ENCODE results near the gene RNF186.
A peak's percentile ranks its signal among the peaks of the same experiment; 100 is the strongest.

Gene RNF186

DNA sequence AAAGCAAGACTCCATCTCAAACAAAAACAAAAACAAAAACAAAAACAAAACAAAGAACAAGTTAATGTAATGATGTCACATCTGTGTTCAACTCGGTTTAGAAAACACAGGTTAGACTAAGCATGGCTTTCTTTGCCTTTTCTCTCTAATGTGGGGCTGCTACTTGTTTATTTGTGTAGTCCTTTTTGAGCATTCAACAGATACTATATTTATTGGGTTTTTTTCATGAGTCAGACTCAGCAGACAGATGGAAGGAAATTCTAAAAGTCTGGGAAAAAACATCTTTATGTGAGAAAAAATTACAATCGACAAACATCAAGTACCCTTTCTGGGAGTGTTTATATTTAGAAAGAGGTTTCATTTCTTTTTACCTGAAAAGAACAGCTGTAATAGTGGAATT is 44.8 kb upstream of the RNF186 start:
- Histone ChIP-seq H3K9ac (ENCODE audit: low read depth, low read length, poor library complexity, severe bottlenecking) (no peak overlapping the region), H3F3A (ENCODE audit: low read depth) (no peaks in the 10 kb centered on the region), H2AFZ (ENCODE audit: low read length) (no peak overlapping the region), H4K20me1 (ENCODE audit: insufficient read depth, low read length, poor library complexity, severe bottlenecking) (no peaks in the 10 kb centered on the region), H3K79me2 (ENCODE audit: insufficient read depth, low read length) (no peaks in the 10 kb centered on the region), H3K4me2 (ENCODE audit: low read depth, low read length, poor library complexity, severe bottlenecking) (no peak overlapping the region), H3K4me3 (ENCODE audit: low read length, poor library complexity, severe bottlenecking) (no peak overlapping the region), H3K27me3 (ENCODE audit: insufficient read depth, low read length, poor library complexity, severe bottlenecking) (no peaks in the 10 kb centered on the region), H3K9me2 (replicated peaks; ENCODE audit: low read depth, low read length) (no peaks in the 10 kb centered on the region), H3K36me3 (ENCODE audit: insufficient read depth, low read length) (no peaks in the 10 kb centered on the region), H3K9me3 (ENCODE audit: insufficient read depth, low read depth, low read length) (peaks cover 2% of the 10 kb centered on the region; the same call in 1 of the 2 replicates), H3K4me1 (ENCODE audit: insufficient read depth, low read length, poor library complexity, severe bottlenecking) (no peaks in the 10 kb centered on the region)
- TF ChIP-seq, protein P1, sequence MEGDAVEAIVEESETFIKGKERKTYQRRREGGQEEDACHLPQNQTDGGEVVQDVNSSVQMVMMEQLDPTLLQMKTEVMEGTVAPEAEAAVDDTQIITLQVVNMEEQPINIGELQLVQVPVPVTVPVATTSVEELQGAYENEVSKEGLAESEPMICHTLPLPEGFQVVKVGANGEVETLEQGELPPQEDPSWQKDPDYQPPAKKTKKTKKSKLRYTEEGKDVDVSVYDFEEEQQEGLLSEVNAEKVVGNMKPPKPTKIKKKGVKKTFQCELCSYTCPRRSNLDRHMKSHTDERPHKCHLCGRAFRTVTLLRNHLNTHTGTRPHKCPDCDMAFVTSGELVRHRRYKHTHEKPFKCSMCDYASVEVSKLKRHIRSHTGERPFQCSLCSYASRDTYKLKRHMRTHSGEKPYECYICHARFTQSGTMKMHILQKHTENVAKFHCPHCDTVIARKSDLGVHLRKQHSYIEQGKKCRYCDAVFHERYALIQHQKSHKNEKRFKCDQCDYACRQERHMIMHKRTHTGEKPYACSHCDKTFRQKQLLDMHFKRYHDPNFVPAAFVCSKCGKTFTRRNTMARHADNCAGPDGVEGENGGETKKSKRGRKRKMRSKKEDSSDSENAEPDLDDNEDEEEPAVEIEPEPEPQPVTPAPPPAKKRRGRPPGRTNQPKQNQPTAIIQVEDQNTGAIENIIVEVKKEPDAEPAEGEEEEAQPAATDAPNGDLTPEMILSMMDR (conservative IDR thresholded peaks at IDR 0.05; ENCODE audit: low read length): no peak
- no peak for TF ChIP-seq EZH2phosphoT487 (IDR thresholded peaks at IDR 0.05; ENCODE audit: borderline replicate concordance)

DNA sequence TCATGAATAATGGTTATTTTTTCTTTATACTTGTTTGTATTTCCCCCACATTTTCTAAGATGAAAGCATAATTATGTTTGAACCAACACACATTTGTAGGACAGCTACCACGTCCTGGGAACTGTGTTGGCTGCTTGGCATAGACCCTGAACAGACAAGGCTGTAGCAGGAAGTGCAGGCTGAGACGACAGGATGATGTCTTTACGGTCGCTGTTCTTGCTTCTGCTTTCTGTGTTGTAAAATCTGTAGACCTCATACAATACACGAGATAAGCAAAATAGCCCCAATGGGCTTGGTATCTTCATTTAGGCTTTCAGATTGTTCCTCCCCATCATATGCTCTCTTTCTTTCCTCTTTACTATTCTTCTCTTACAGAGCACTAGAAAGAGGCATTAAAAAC is 43.8 kb upstream of the RNF186 start:
- Histone ChIP-seq H3K9me2 (replicated peaks; ENCODE audit: low read depth, low read length) (no peaks in the 10 kb centered on the region), H3K4me1 (ENCODE audit: insufficient read depth, low read length, poor library complexity, severe bottlenecking) (no peaks in the 10 kb centered on the region), H3K36me3 (ENCODE audit: insufficient read depth, low read length) (no peaks in the 10 kb centered on the region), H3K4me3 (ENCODE audit: low read length, poor library complexity, severe bottlenecking) (no peak overlapping the region), H3K79me2 (ENCODE audit: insufficient read depth, low read length) (no peaks in the 10 kb centered on the region), H3K27me3 (ENCODE audit: insufficient read depth, low read length, poor library complexity, severe bottlenecking) (no peaks in the 10 kb centered on the region), H3K9me3 (ENCODE audit: insufficient read depth, low read depth, low read length) (peaks cover 2% of the 10 kb centered on the region; the same call in 1 of the 2 replicates), H3F3A (ENCODE audit: low read depth) (no peaks in the 10 kb centered on the region), H3K9ac (ENCODE audit: low read depth, low read length, poor library complexity, severe bottlenecking) (no peak overlapping the region), H4K20me1 (ENCODE audit: insufficient read depth, low read length, poor library complexity, severe bottlenecking) (no peaks in the 10 kb centered on the region), H2AFZ (ENCODE audit: low read length) (peak overlapping the region; percentile 79; the same call in 1 of the 2 replicates), H3K4me2 (ENCODE audit: low read depth, low read length, poor library complexity, severe bottlenecking) (peak overlapping the region; percentile 17)
- TF ChIP-seq, protein P1 (conservative IDR thresholded peaks at IDR 0.05; ENCODE audit: low read length): no peak
- no peak for TF ChIP-seq EZH2phosphoT487 (IDR thresholded peaks at IDR 0.05; ENCODE audit: borderline replicate concordance)

DNA sequence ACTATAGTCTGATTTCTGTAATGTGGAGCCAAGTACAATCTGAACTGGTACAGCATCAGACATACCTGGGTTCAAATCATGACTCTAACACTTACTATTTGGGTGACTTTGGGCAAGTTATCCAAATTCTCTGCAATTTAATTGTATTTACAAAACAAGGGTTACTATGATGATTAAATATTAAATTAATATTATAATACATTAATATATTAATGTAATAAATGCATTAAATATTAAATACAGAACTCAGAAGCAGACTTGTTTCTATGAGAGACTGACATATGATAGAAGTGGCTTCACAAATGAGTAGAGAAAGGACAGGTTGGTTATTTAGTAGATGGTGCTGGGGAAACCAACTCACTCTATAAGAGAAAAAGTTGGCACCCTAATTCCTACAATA is 39.8 kb upstream of the RNF186 start:
- TF ChIP-seq, protein P1 (conservative IDR thresholded peaks at IDR 0.05; ENCODE audit: low read length): no peak
- no peak for TF ChIP-seq EZH2phosphoT487 (IDR thresholded peaks at IDR 0.05; ENCODE audit: borderline replicate concordance)
- Histone ChIP-seq H3K36me3 (ENCODE audit: insufficient read depth, low read length) (no peaks in the 10 kb centered on the region), H2AFZ (ENCODE audit: low read length) (no peak overlapping the region), H3F3A (ENCODE audit: low read depth) (no peaks in the 10 kb centered on the region), H4K20me1 (ENCODE audit: insufficient read depth, low read length, poor library complexity, severe bottlenecking) (no peaks in the 10 kb centered on the region), H3K79me2 (ENCODE audit: insufficient read depth, low read length) (no peaks in the 10 kb centered on the region), H3K9ac (ENCODE audit: low read depth, low read length, poor library complexity, severe bottlenecking) (no peak overlapping the region), H3K9me2 (replicated peaks; ENCODE audit: low read depth, low read length) (no peaks in the 10 kb centered on the region), H3K4me3 (ENCODE audit: low read length, poor library complexity, severe bottlenecking) (no peak overlapping the region), H3K27me3 (ENCODE audit: insufficient read depth, low read length, poor library complexity, severe bottlenecking) (no peaks in the 10 kb centered on the region), H3K4me2 (ENCODE audit: low read depth, low read length, poor library complexity, severe bottlenecking) (no peak overlapping the region), H3K9me3 (ENCODE audit: insufficient read depth, low read depth, low read length) (no peaks in the 10 kb centered on the region), H3K4me1 (ENCODE audit: insufficient read depth, low read length, poor library complexity, severe bottlenecking) (no peaks in the 10 kb centered on the region)
